GM23338 (cell line): ENCODE measurements around the gene LAD1.

ENCODE experiments used
- EZH2 ChIP-seq: fragments of 200-600 bp; sonication (generic); IDR thresholded peaks from one replicate; pipeline ENCODE4 v1.8.0; 2017; ENCODE audit warnings: antibody characterized with exemption, mild to moderate bottlenecking, low read depth; ENCODE audit not compliant: unreplicated experiment
- EZH2phosphoT487 ChIP-seq: fragments of 200-600 bp; sonication (generic); IDR thresholded peaks from one replicate; pipeline ENCODE4 v1.8.1; 2018; ENCODE audit warnings: antibody characterized with exemption; ENCODE audit not compliant: unreplicated experiment
- POLR2AphosphoS5 ChIP-seq: IDR thresholded peaks from 2 replicates; pipeline ENCODE4 v1.6.1; 2016; ENCODE audit warnings: antibody characterized with exemption, low read depth
- TF ChIP-seq, protein P1 (sequence below), 2 experiments: fragments of 200-600 bp in 1 of 2; sonication (generic) in 1 of 2; conservative IDR thresholded peaks; 2 replicates each; pipeline versions ENCODE4 v1.5.1 to v1.6.1; 2016 to 2017; ENCODE audit warnings: antibody characterized with exemption in 2 of 2, low read depth in 2 of 2, mild to moderate bottlenecking in 2 of 2, moderate library complexity in 1 of 2

DNA sequence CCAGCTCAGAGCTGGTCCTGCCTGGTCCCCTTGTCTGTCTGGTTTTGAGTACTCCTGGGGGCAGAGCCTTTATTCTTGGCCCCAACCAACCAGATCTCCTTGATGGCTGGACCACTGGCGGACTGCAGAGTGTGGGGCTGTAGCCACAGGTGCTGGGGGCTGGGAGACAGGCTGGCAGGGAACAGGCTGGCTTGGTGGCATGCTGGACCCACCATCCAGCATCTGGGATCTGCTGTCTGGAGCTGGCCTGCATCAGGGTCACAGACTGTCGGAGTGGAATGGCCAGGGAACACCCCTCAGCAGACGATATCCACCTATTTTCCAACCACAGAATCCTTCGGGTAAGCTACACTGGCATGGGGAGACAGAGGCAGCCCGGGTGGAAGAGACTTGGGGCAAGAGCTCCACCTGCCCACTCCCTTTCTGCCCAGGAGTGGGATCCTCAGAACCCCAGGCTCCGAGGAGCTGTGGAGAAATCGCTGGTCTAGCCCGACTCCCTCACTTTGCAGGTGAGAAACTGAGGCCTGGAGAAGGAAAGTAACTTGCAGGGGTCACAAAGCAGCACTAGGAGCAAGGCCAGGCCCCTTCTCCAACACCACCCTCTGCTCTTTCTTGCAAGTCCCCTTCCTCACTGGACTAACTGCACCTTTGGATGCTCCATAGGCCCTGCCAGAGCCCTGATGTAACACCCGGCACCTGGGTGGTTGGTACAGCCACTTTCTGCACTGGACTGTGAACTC is 62.2 kb downstream of the LAD1 start:
- TF ChIP-seq, protein P1, sequence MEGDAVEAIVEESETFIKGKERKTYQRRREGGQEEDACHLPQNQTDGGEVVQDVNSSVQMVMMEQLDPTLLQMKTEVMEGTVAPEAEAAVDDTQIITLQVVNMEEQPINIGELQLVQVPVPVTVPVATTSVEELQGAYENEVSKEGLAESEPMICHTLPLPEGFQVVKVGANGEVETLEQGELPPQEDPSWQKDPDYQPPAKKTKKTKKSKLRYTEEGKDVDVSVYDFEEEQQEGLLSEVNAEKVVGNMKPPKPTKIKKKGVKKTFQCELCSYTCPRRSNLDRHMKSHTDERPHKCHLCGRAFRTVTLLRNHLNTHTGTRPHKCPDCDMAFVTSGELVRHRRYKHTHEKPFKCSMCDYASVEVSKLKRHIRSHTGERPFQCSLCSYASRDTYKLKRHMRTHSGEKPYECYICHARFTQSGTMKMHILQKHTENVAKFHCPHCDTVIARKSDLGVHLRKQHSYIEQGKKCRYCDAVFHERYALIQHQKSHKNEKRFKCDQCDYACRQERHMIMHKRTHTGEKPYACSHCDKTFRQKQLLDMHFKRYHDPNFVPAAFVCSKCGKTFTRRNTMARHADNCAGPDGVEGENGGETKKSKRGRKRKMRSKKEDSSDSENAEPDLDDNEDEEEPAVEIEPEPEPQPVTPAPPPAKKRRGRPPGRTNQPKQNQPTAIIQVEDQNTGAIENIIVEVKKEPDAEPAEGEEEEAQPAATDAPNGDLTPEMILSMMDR (conservative IDR thresholded peaks at IDR 0.05; ENCODE audit: low read depth in 2 of 2) = no peak
- TF ChIP-seq POLR2AphosphoS5 (no peak), EZH2phosphoT487 (no peak), EZH2 (no peak)
